Body of pancreas (tissue), 4 donors: ENCODE measurements around the gene PNMA8C.

Experiments
- POLR2A ChIP-seq, 3 donors: fragments of 450-650 bp; IDR thresholded peaks; one replicate each; pipeline ENCODE4 v1.6.1; 2016; ENCODE audit warnings: antibody characterized with exemption in 3 of 3, mild to moderate bottlenecking in 2 of 3
- TF ChIP-seq, protein P1 (sequence below), 7 experiments: fragments of 450-650 bp in 4 of 7; fragments of 200-600 bp in 3 of 7; sonication (generic) in 3 of 7; IDR thresholded peaks; one replicate each; pipeline ENCODE4 v1.5.1; 2016 to 2019; ENCODE audit warnings: antibody characterized with exemption in 7 of 7

DNA sequence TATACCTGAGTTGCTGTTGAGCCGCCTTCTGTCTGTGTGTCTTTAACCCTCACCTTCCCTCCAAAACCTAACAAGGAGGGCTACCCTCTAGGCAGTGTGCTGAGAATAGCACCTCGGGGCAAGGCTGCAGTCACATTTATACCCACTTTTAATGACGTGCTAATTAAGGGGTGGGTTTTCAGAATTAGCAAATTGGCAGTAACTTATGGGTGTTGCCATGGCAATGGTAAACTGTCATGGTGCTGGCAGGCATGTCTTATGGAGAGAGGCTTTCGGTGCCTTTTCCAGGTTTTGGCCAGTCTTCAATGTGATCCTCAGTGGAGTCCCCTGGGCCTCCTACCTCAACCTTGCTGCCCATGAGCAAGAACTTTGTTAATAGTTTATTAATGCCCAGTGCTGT lies 43.9 kb upstream of the PNMA8C start:
- TF ChIP-seq, protein P1, sequence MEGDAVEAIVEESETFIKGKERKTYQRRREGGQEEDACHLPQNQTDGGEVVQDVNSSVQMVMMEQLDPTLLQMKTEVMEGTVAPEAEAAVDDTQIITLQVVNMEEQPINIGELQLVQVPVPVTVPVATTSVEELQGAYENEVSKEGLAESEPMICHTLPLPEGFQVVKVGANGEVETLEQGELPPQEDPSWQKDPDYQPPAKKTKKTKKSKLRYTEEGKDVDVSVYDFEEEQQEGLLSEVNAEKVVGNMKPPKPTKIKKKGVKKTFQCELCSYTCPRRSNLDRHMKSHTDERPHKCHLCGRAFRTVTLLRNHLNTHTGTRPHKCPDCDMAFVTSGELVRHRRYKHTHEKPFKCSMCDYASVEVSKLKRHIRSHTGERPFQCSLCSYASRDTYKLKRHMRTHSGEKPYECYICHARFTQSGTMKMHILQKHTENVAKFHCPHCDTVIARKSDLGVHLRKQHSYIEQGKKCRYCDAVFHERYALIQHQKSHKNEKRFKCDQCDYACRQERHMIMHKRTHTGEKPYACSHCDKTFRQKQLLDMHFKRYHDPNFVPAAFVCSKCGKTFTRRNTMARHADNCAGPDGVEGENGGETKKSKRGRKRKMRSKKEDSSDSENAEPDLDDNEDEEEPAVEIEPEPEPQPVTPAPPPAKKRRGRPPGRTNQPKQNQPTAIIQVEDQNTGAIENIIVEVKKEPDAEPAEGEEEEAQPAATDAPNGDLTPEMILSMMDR (IDR thresholded peaks at IDR 0.05) = no peak
- no peak for TF ChIP-seq POLR2A (IDR thresholded peaks at IDR 0.05)
